Smooth muscle cell of the brain vasculature (primary cell): ENCODE data around the gene BAG5.

Source experiments
- DNase-seq: peaks from one replicate; pipeline ENCODE4 v3.0.0-alpha.2; 2012; ENCODE audit warnings: low read depth, low spot score

BAG5 gene

DNA sequence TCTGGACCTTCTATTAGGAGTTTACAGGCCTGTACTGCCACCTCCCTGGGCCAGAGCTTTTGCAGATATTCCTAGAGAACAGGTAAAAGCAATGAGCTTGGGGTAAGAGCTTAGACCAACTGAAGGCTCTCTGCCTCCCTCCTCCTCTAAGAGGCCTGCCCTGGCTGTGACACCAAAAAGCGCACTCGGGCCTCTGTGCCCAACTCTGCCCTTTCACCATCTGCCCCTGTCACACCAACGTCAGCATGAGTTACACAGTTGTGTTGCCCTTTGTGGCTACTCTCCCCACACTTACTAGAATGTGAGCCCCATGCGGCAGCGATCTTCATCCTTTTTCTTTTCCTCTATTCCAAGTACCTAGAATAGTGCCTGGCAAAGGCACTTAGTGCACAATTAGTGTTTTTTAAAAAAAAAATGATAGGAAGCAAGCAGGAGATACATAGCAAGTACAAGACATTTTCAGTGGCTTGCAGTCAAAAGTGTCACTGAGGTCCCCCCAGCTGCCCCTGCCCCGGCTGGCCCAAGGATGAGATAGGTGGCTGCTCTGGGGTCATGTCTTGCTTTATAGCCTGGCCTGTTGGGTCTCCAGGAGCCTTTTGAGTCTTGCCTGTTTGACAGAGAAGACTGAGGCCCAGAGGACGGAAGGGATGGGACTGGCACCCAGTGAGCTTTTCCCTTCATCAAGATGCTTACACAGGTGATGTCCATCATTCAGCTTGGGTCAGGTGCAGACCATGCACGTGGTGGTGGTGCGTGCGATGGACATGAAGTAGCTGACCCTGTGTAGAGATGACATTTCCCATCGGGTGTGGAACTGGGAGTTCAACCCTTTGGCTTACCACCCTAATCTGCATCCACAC lies 52.4 kb downstream of the BAG5 start:
- no peak for DNase-seq

DNA sequence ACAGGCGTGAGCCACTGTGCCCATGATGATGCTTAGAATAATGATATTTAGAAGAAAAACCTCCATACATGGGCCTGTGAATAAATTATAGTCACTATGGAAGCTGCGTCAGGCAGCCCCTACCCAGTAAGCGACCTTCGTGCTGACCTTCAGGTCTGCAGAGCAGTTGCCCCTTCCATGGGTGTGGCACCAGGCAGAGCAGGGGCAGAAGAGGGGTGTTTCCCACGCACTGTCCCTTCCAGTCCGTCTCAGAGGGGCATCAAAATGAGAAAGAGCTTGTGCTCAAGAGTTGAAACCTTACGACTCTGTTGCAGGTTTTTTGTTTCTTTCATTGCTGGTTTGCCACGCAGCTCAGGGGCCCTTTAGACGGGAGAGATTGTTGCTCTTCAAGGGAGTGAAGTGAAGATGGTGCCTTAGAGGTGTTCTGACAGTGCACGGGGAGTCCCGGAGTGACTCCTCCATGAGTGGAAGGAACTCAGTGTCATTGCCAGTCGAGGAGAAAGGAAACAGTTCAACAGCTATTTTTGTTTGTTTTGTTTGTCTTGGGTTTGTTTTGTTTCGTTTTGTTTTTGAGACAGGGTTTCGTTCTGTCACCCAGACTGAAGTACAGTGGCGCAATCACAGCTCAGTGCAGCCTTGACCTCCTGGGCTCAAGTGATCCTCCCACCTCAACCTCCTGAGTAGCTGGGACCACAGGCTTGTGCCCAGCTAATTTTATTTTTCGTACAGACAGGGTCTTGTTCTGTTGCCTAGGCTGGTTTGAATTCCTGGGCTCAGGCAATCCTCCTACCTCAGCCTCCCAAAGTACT lies 53.7 kb downstream of the BAG5 start:
- DNase-seq, result no peak

DNA sequence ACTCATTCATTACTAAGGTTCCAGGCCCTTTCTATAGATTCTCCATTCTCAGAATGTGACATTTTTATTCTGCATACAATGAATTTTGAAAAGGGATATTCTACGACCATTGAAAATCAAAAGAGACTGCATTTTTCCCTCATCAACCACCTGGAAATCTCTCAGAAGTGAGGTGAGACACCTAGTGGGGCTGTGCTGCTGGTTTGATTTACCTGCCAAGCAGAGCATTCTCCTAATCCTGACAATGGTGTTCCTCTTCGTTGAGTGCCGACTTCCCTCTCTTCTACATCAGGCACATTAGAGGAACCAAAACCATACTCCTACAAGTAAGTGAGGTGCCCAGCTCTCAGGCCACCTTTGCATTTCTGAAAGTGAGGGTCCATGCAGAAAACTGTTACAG lies 54.7 kb downstream of the BAG5 start:
- no peak for DNase-seq
